Mucosa of gallbladder (tissue), 1 donor: ENCODE measurements around the gene TSPAN3. TPM values are rescaled to one million over a fixed set of nuclear protein-coding genes. Genes with fewer than 3 reads are reported as not detected.
A peak's percentile ranks its signal among the peaks of the same experiment; 100 is the strongest.

Experiments
- DNase-seq: peaks from one replicate; pipeline ENCODE4 v3.0.0-alpha.2; 2020; ENCODE audit warnings: low spot score
- total RNA-seq: library from RNA; stranded (reverse); gene quantifications from one replicate; pipeline ENCODE4 v1.2.1, GENCODE V29; 2021
- donor health status: DM: no; HTN: no; CAD: no.

The TSPAN3 gene
- total RNA-seq, 1 donor from 2014 or later = 430 TPM

DNA sequence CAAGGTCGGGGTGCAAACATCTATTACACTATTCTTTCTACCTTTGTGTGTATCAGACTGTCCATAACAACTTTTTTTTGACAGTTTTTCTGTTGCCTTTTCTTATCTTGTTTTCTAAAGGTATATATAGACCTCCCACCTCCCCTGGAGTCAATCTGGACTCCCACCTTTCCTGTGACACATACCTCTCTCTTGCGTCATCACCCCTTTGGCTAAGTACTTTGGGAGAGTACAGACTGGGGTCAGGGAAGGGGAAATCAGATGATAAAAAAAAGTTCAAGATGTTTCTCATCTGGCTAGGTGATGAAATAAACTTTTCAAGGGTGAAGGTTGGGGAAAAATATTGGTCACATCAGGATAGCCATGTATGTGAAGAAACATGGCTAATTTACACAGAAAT, 17.2 kb downstream of the TSPAN3 start:
- no peak for DNase-seq

DNA sequence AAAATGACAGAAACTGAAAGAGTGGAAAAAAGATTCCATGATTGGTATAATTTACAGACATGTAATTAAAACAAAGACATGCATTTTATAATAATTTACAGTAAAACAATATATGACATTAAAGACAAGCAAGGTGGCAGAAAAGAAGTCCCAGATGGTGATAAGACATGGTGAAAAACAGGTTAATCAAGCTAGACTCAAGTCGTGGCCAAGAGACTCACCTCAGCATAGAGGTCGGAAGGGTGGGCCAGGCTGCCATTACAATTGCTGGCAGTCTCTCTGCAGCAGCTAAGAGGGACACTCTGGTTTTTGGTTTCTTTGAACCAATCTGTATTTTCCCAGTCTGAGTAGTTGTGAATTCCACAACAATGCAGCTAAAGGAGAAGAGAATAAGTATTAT, 18.4 kb downstream of the TSPAN3 start:
- DNase-seq = no peak

DNA sequence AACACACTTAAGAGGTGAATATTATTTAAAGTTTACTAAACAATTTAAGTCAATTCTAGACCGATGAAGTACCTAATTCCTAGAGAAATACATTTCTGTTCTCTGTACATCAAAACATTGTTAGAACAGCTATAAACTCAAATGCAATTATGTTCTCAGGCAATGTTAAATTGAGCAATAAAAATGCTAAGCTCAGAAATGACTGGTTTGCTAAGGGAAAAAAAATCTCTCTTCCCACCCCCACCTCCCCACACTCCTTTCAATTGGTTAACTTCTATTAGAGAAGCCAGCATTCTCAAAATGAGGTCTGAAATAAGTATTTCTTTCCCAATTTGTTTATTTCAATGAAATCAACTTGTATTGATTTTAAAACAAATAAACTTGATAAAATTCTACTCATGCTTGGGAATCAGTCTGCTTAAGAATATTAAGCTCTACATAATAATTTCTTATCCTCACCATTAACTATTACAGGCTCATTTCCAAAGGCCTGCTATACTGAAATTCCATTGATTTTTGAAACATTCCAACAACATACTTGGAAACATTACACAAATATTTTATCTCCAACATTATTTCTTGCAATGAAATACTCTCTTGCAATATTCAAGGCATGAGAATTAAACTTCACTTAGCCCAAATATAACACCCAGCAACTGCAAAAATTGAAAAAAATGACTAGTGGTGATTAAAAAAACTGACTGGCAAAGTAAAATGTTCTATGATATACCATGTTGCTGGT, 22.6 kb downstream of the TSPAN3 start:
- no peak for DNase-seq

DNA sequence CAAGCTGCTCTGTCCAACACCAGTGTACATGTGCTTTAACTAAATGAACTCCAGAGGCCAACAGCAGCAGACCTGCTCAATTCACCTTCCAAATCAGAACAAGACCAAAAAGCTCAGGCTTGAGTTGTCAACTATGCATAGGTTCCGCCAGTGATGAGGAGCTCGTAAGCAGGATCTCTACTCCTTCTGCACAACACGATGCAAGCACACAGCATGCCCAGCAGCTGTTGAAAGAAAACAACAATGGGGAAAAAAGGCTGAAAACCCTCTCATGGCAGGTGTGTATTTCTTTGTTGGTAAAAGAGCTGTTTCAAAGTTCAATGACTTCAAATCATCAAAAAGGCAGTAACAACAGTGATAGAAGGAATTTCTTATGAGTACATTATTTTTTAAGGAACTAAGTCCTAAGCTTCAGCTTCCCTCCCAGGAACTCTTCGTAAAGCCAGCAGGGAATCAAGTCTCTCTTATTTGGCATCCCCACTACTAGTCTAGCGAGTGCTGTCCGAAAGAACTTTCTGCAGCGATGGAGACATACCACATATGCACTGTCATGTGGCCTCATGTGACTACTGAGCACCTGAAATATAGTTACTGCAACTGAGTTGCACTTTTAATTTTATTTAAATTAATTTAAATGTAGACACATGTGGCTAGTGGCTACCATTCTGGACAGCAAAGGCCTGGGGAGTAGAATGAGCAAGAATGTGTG, 24.1 kb downstream of the TSPAN3 start:
- no peak for DNase-seq

GRCh38 chr15:77045985-77046384, 24.9 kb downstream of the TSPAN3 start:
- no peak for DNase-seq

GRCh38 chr15:77044228-77045042, 26.5 kb downstream of the TSPAN3 start:
- peak; percentile 10 for DNase-seq

DNA sequence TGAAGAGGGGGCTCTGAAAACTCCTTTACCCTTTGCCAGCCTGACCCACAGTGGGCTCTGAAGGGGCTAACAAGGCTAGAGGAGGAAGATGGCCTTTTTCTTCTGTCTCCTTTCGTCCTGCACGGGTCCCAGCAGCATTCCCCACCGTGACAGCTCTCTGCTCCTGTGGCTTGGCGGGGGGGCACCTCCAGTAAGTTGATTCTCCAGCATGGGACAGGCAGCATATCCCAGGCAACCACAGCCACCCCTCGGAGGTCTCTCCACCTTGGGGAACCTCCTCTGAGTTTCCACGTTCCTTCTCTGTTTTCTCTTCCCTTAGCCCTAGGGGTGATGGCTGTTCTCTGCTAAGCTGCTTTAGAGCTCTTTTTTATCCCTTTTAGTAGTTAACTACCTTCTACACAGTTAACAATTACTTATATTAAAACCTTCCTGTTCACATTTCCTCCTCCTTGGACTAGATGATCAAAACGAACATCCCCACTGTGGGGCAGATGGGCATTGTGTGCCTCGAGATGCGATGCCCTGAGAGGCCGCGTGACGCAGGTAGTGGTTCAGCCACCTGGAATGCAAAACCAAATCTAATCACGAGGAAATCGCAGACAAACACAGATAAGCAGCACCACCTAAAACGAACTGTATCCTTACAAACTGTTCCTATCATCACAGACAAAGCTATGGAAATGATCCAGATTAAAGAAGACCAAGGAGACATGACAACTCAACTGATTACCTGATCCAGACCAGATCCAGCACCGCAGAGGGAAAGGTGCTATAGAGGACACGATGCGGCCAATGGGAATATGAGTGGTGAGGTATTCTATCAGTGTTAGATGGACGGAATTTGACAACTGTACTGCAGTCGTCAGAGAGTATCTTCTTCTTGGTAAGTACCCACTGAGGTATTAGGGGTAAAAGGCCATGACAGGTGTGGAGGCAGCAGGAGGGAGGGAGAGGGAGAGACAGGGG, 27.7 kb downstream of the TSPAN3 start:
- no peak for DNase-seq

- no peak for DNase-seq
These were observed 28.5 kb downstream of the TSPAN3 start for GRCh38 chr15:77042245-77042919.

DNA sequence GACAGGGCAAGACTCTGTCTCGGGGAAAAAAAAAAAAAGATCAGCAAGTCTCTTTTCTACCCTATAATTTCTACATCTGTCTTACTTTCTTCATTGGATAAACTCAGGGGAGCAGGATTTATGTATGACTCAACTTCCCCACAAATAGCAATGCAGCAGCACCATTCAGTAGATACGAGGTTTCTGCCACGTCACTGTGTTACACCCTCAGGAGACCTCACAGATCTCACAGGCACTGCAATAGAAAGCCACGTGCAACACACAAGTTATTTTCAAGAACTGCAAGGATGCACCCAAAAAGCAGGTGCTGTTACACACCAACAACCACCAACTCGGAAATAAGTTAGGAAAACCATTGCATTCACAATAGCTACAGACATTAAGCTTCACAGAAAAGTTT, 30.2 kb downstream of the TSPAN3 start:
- no peak for DNase-seq

DNA sequence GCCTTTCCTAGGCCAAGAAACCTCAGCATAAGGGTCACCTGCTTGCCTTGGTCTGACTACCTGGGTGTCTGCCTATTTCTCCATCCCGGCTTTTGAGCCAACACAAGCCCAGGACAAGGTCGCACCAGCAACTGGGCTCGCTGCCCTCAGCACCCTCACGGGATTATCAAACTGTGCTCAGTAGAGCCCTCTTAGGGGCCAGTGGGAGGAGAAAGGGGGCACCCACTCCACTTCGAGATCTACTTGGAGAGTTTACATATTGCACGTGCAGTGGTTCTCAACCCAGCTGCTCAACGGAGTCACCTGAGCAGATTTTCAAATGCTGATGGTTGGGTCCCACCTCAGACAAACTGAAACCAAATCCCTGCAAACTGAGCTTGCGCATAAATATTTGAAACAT, 31.1 kb downstream of the TSPAN3 start:
- no peak for DNase-seq

DNA sequence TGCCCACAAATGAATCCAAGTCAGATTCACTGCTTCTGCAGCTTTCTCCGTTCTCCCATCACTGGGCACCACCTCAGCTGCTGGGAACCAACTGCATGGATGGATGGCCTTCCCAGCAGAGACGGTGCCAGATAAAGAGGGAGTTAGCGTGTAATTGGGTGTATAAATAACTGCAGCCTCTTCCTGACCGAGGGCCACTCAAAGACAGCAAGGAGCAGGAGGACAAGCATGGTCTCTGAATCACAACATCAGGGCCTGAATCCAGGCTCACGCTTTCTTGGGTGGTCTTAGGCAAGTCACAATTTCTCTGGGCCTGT, 31.7 kb downstream of the TSPAN3 start:
- no peak for DNase-seq

GRCh38 chr15:77038312-77039216, 32.3 kb downstream of the TSPAN3 start:
- no peak for DNase-seq

DNA sequence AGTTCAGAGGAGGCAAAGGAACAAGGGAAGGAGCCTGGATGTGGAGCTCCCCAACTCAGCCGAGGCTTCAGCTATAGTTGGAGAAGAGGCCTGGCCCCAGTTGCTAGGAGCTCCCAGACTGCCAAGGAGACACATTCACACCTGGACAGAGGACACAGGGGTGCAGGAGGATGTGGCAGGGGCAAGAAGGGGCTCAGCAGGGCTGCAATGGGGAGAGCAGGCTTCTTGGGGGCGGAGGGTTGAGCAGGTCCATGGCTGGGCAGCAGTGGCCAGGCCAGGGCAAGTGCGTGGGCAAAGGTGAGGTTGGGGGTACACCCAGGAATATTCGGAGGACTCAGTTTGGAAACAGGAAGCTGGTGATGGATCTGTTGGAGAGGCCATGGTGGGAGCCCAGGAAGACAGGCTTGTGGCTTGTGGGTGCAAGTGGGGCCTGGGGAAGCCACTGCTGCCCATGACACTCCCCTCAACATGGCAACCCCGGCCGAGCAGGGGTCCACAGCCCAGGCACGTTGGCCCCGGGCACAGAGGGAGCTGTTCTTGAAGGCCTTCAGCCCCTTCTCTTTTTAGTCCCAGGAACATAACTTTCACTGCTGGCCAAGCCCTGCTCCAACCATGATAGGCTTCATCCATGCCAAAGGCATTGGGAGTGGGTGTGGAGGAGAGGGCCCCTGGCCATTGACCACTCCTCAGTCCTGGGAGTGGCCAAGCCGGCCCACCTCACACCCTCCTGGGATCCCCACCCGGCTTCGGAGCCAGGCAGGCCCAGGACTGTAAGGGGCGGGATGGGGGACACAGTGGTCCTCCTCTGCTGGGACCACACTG, 33.3 kb downstream of the TSPAN3 start:
- DNase-seq = no peak

DNA sequence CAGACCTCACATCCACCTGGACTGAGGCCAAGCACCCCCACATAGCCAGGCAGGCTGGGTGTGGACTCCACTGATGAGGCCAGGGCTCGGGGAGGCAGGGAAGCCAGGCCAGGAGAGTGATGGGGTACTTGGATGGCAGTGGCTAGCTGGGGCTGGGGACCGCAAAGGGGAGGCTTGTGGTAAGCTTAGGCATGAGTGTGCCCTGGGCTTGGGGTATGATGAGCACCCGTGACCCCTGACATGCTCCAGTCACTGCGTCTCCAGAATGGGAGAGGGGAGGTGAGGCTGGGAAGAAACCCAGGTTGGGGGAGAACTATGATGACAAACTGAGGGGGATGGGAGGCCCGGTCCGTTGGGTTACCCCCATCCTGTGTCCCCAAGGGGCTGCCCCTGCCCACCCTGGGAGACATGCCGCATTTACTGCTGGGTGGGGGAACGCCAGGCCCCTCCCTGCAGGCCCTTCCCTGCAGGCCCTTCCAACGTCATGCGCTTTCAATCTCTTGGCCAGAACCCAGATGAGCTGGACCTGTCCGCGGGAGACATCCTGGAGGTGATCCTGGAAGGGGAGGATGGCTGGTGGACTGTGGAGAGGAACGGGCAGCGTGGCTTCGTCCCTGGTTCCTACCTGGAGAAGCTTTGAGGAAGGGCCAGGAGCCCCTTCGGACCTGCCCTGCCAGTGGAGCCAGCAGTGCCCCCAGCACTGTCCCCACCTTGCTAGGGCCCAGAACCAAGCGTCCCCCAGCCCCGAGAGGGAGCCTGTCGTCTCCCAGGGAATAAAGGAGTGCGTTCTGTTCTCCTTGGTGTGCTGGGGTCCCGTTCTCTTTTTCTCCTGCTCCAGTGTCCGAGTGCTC, 34.1 kb downstream of the TSPAN3 start:
- DNase-seq = peak; percentile 9

- DNase-seq = peak; percentile 9
These were observed 34.9 kb downstream of the TSPAN3 start for GRCh38 chr15:77035999-77036471.

GRCh38 chr15:77035584-77035983, 35.3 kb downstream of the TSPAN3 start:
- peak; percentile 9 for DNase-seq

GRCh38 chr15:77034695-77035489, 36.0 kb downstream of the TSPAN3 start:
- DNase-seq = peak; percentile 10
